HG02642 (cell line): ENCODE data around the gene ABHD16A.

Source experiments
- ATAC-seq: cut with Tn5 transposase; IDR thresholded peaks from one replicate; pipeline ENCODE4 v1.9.1; 2021; ENCODE audit warnings: mild to moderate bottlenecking; ENCODE audit not compliant: unreplicated experiment, poor library complexity

The ABHD16A gene

DNA sequence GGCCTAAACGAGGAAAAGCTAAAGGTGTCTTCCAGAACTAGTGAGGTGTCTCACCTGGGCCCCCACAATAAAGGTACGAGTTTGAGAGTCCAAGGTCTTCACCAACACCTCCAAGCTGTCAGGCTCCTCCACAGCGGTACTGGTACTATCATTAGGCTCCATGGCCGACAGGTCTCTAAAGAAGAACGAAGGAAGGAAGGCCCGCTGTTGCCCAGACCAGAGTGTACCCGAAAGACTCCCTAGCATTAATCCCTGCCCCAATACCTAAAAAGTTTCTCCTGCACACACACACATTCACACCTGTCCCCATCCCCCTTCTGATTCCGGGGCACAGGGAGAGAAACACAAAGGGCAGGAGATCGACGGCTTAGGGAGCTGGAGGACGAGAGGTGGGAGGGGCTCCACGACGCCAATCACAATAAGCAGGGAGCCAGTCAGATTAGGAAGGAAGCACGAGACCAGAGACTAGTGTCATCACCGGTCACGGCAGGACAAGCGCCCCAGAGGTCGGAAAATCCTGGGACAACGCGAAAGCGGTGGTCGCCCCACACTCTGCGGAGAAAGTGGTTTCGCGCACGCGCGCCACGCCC is 51.4 kb downstream of the ABHD16A start:
- ATAC-seq: peak; percentile 42

DNA sequence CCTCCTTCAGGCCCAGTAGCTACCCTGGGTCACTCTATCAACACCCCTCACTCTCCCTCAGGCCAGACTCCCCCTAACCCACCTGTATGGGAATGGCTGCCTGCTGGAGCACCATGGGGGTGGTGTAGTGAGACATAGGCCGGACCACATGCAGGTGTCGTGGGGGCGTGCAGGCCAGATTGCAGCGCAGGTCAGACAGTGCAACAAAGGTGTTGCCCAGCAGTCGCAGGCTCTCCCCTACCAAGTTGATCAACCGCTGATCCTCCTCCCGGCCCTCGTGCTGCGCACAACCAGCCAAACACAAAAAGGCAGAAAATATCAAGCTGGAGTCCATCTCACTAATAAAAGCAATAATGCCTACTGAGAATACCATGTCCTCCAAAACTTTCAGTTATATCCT is 57.8 kb downstream of the ABHD16A start:
- no peak for ATAC-seq

DNA sequence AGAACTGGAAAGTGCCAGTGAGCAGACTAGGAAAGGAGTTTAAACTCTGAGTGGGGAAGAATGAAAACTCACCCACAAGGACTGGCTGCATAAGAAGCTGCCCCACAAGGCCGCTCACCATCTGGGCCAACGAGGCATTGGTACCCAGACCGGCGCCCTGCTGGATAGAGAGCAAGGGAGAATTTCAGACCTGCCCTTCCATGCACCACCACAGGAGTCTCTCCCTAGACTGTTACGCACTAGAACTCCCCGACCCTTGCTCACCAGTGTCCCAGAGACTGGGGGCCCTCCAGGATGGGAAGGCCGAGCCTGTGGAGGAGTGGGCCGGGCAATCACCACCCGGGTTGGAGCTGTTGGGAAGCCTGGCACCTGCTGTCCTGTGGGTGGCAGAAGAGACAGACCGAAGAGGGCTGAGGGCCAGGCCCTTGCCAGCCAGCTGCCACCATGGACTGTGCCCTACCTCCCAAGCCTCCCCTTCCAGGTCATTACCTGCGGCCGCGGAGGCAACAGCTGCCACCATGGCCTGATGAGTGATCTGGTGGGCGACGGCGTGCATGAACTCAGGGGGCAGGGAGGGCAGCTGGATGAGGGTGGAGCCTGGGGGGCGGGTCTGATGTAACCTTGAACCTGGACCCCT is 59.2 kb downstream of the ABHD16A start:
- no peak for ATAC-seq

DNA sequence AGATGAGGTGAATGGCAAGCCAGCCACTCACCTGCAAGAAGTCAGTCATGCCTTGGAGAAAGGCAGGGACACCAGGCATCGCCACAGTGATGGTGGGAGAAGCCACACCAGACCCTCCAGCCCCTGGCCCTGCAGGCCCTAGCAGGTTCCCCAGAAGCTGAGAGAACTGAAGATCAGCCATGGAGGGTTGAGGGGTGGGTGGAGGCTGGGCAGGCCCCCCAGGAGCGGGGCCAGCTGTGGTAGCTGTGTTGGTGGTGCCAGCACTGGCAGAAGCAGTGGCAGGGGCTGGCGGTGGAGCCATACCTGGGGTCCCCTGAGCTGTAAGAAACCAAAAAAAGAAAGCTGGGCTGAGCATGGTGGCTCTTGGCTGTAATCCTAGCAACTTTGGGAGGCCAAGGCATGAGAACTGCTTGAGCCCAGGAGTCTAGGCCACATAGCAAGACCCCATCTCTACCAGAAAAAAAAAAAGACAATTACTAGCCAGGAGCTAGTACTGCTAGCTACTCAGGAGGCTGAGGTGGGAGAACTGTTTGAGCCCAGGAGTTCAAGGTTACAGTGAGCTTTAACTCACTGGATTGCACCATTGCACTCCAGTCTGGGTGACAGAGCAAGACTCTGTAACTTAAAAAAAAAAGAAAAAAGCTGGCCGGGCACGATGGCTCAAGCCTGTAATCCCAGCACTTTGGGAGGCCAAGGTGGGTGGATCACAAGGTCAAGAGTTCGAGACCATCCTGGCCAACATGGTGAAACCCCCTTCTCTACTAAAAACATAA is 60.1 kb downstream of the ABHD16A start:
- ATAC-seq: no peak

DNA sequence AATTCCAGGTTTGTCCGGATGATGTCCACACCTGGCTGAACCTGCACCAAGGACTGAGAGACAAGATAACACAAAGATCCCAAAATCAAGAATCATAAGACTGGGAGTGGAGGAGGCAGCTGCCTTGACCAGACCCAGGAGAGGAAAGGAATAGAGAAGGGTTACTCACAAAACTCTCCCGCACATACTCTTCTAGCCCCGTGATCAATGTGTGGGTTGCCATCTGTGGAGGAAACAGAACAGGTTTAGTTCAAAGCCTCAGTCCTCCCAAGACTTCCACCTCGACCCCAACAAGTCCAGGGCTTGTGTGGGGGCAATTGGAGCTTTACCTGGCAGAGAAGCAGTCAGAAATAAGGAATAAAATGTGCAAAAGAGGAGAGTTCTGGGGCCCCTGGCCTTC is 61.8 kb downstream of the ABHD16A start:
- ATAC-seq: no peak

DNA sequence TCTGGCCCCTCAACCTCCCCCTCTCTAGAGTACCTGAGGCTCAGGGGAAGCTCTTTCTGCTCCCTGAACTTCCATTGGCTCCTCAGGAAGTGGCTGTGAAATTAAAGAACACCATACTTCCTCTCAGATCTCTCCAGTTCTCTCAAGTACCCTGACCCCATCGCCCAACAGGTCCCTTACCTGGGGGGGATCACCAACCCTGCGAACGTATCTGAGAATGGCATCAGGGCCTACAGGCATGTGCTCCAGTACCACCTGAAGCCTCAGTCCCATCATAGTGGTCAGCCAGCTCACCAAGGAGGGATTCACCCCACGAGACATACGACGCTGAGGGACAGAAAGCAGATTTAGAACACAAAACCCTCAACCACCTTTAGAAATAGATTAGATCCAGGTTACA is 62.5 kb downstream of the ABHD16A start:
- ATAC-seq: no peak

DNA sequence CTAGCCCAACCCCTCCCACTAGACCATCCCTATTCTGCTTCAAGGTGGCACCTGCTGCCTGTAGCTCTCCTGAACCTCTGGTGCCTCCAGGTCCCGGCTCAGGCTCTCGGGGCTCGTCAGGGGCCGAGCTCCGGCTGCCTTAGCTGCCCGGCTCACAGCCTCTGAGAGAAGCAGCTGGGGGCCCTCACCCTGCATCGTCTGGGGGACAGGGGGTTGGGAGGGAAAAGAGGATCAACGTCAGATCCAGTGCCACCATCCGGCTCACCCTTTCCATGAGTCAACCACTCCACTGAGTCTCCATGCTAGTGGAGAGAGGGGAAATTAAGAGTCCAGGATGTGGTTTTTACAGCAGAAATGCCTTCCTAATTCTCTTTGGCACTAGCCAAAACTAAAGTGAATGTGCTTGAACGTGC is 63.7 kb downstream of the ABHD16A start:
- no peak for ATAC-seq

DNA sequence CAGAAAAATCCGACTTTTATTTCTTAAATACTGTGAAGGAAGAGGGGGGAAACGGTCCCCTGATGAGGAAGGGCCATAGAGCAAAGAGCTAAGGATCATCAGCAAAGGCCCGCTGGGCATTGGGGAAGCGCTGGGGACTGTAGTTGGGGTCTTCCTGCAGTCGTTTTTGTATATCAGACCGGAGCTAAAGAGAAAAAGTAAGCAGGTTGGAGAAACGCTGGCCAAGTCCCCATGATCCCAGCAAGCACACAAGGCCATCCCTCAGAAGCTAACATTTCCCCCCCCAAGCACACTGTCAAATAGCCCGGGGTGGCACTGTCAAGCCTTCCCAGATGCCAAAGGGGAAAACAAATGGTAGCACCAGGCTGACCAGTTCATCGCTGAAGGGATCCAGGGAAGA is 64.1 kb downstream of the ABHD16A start:
- ATAC-seq: no peak
